Osteoblast (primary cell): ENCODE data around the gene ATP1A3. TPM values are rescaled to one million over a fixed set of nuclear protein-coding genes. Genes with fewer than 3 reads are reported as not detected.

Experiments used
- DNase-seq: peaks from one replicate; pipeline ENCODE4 v3.0.0; 2011; ENCODE audit warnings: low spot score, mixed read lengths; ENCODE audit not compliant: insufficient read length; ENCODE audit errors: missing footprints
- H2AFZ ChIP-seq: 2 replicates; pipeline ENCODE4 v1.6.0; 2011; ENCODE audit warnings: mild to moderate bottlenecking, low read length
- H3K27ac ChIP-seq: 2 replicates; pipeline ENCODE4 v1.5.1; 2011; ENCODE audit warnings: mild to moderate bottlenecking, low read depth, low read length, moderate library complexity
- H3K27me3 ChIP-seq: 2 replicates; pipeline ENCODE4 v1.6.0; 2012; ENCODE audit warnings: mild to moderate bottlenecking, control low read depth, inconsistent platforms, low read length, moderate library complexity; ENCODE audit not compliant: insufficient read depth
- H3K36me3 ChIP-seq: 2 replicates; pipeline ENCODE4 v1.5.1; 2011; ENCODE audit warnings: mild to moderate bottlenecking, low read length, control low read depth, moderate library complexity; ENCODE audit not compliant: insufficient read depth
- H3K4me1 ChIP-seq: 2 replicates; pipeline ENCODE4 v1.5.1; 2011; ENCODE audit warnings: mild to moderate bottlenecking, low read length, control low read depth, moderate library complexity; ENCODE audit not compliant: insufficient read depth
- H3K4me2 ChIP-seq: 2 replicates; pipeline ENCODE4 v1.6.0; 2011; ENCODE audit warnings: mild to moderate bottlenecking, low read length; ENCODE audit not compliant: insufficient read depth
- H3K4me3 ChIP-seq: fragments of 200-600 bp; sonication (generic); 3 replicates; pipeline ENCODE4 v1.5.1; 2012; ENCODE audit warnings: mild to moderate bottlenecking, low read length, inconsistent platforms; ENCODE audit not compliant: insufficient read depth
- H3K79me2 ChIP-seq: 2 replicates; pipeline ENCODE4 v1.6.0; 2012; ENCODE audit warnings: mild to moderate bottlenecking, low read length, control low read depth, inconsistent platforms; ENCODE audit not compliant: insufficient read depth
- H3K9me3 ChIP-seq: 2 replicates; pipeline ENCODE4 v1.5.1; 2011; ENCODE audit warnings: low read depth, low read length, control low read depth
- H4K20me1 ChIP-seq: 2 replicates; pipeline ENCODE4 v1.6.0; 2012; ENCODE audit warnings: mild to moderate bottlenecking, low read length, control low read depth; ENCODE audit not compliant: insufficient read depth
- total RNA-seq: library from RNA; depleted of rRNA; stranded (reverse); fragments of >200 nt; gene quantifications from 2 replicates; pipeline ENCODE4 v1.2.3, GENCODE V29; 2012
- TF ChIP-seq, protein P1 (sequence below): IDR thresholded peaks from 2 replicates; pipeline ENCODE4 v1.5.1; 2011; ENCODE audit warnings: mild to moderate bottlenecking, low read depth, low read length, moderate library complexity; ENCODE audit errors: extremely low read depth

ATP1A3 gene
- total RNA-seq, 1 donor: under 0.01 TPM

DNA sequence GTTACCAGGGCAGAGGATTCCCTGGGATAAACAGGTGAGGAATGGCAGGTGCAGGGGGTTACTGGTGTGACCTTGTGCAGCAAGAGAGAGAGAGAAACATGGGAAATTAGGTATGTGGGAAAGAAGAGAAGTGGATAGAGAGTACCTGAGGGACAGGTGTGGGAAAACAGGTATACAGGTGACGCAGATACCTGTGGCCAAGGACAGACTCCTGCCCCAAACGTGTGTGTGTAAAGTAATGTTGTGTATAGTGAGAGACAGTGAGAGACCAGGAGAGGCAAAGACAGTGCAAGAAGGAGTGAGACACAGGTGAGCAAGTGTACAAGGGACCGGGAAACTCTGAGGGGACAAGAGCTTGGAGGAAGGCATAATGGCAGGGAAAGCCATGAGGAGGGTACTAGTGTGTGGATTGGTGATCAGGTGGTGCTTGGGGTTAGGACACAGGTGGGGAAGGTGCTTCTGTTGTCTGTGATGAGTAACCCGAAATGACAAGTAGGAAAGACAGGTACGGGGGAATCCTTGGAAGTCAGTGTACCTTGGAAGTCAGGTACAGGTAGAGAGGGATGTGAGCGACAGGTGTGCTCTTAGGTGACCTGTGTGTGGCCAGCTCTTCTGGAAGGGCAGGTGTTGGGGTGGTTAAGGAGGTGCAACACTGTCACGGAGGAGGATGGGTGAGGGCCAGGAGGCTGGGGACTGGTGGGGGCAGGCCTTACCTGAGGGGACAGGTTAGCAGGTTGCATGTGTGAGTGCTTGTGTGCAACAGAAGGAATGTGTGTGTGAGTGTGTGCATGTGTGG, 68.6 kb downstream of the ATP1A3 start:
- Histone ChIP-seq H3K79me2 (no peaks in the 10 kb centered on the region), H3K27me3 (peaks cover 43% of the 10 kb centered on the region), H2AFZ (no peak overlapping the region), H4K20me1 (no peaks in the 10 kb centered on the region), H3K4me3 (no peak overlapping the region), H3K4me2 (no peak overlapping the region), H3K9me3 (no peaks in the 10 kb centered on the region), H3K36me3 (no peaks in the 10 kb centered on the region), H3K27ac (no peak overlapping the region), H3K4me1 (peaks cover 3% of the 10 kb centered on the region)
- TF ChIP-seq, protein P1, sequence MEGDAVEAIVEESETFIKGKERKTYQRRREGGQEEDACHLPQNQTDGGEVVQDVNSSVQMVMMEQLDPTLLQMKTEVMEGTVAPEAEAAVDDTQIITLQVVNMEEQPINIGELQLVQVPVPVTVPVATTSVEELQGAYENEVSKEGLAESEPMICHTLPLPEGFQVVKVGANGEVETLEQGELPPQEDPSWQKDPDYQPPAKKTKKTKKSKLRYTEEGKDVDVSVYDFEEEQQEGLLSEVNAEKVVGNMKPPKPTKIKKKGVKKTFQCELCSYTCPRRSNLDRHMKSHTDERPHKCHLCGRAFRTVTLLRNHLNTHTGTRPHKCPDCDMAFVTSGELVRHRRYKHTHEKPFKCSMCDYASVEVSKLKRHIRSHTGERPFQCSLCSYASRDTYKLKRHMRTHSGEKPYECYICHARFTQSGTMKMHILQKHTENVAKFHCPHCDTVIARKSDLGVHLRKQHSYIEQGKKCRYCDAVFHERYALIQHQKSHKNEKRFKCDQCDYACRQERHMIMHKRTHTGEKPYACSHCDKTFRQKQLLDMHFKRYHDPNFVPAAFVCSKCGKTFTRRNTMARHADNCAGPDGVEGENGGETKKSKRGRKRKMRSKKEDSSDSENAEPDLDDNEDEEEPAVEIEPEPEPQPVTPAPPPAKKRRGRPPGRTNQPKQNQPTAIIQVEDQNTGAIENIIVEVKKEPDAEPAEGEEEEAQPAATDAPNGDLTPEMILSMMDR: no peak
- DNase-seq: no peak

- TF ChIP-seq, protein P1: no peak
- Histone ChIP-seq H2AFZ (no peak overlapping the region), H3K27ac (no peak overlapping the region), H3K4me3 (no peak overlapping the region), H4K20me1 (no peaks in the 10 kb centered on the region), H3K27me3 (peaks cover 33% of the 10 kb centered on the region), H3K36me3 (no peaks in the 10 kb centered on the region), H3K9me3 (no peaks in the 10 kb centered on the region), H3K4me2 (no peak overlapping the region), H3K4me1 (peaks cover 3% of the 10 kb centered on the region), H3K79me2 (no peaks in the 10 kb centered on the region)
- no peak for DNase-seq
These were observed 69.6 kb downstream of the ATP1A3 start for GRCh38 chr19:41924151-41925145.

DNA sequence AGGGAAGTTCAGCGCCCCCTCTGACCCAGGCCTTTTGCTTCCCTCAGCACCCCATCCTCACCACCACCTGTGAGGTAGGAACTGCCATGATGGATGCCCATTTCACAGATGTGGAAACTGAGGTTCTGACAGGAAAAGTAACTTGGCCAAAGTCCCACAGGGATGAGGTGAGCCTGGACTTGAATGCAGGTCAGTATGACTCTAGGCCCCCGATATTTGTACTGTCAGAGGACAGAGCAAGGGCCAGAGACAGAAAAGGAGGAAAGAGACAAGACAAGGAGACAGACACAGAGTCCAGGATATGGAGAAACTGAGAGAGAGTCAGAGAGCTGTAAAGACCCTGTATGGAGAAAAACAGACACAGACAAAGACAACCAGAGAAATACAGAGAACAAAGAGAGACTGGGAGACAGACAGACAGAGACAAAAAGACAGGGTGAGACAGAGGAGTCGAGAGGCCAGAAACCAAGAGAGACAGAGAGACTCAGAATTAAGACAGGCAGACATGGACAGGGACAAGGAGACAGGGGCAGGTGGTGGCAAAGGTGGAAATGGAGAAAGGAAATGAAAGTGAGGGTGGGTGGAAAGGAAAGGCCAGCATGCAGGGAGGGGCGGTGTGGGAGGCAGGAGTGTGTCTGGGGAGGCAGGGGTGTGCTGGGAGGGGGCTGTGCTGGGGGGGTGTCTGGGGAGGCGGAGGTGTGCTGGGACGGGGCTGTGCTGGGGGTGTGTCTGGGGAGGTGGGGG, 70.8 kb downstream of the ATP1A3 start:
- no peak for DNase-seq
- Histone ChIP-seq H4K20me1 (no peaks in the 10 kb centered on the region), H3K4me3 (no peak overlapping the region), H2AFZ (no peak overlapping the region), H3K4me1 (peaks cover 2% of the 10 kb centered on the region), H3K9me3 (no peaks in the 10 kb centered on the region), H3K36me3 (no peaks in the 10 kb centered on the region), H3K27me3 (peaks cover 28% of the 10 kb centered on the region), H3K4me2 (no peak overlapping the region), H3K79me2 (no peaks in the 10 kb centered on the region), H3K27ac (no peak overlapping the region)
- TF ChIP-seq, protein P1: no peak
